ENCODE measurements around the gene KCNMB2. TPM values are rescaled to one million over a fixed set of nuclear protein-coding genes. Genes with fewer than 3 reads are reported as not detected.

KCNMB2 gene
- total RNA-seq, 1 donor, result not detected

DNA sequence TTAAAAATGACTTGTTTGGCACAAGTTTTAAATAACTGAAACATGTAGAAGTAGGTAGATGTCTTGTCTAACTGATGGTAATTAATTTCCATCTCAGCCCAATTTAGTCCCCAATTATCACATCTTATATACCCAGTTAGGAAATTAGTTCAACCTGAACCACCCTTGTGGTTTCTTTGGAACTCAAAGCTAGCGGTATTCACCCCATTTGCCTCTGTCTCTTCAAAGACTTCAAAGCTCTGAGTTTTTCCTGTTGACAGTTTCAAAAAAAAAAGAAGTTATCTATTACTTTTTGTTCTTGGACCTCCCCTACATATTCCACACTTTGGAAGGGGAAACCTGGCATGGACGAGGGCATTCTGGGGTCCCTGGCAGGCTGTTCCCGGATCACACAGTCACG, 236.5 kb downstream of the KCNMB2 start:
- TF ChIP-seq CTCF (IDR thresholded peaks at IDR 0.05; ENCODE audit: insufficient read depth, low read length), result no peak

DNA sequence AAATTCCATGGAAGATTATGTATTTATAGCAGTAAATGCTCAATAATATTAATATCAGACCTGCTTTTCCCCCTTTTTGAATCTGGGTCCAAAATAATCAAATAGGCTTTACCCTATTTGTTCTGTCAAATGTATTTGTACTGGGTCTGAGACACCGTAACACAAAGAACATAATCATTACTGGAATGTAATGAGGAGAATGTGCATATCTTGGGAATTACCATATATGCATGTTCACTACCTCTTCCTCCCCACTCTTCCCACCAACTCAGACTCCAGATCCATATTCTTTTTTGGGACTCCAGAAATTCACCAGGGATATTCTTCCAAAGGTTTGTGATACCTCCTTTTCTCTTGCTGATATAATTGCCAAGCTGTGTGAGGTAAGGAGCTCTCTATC, 237.1 kb downstream of the KCNMB2 start:
- no peak for TF ChIP-seq CTCF (IDR thresholded peaks at IDR 0.05; ENCODE audit: insufficient read depth, low read length)
- no peak overlapping the region for H3K4me3 ChIP-seq (ENCODE audit: low read depth, low read length)
- DNase-seq (ENCODE audit: low read depth), result no peak

More for the DNA sequence above, 236.5 kb downstream of the KCNMB2 start:
- DNase-seq (ENCODE audit: low read depth), result no peak
- H3K4me3 ChIP-seq (ENCODE audit: low read depth, low read length), result no peak overlapping the region

DNA sequence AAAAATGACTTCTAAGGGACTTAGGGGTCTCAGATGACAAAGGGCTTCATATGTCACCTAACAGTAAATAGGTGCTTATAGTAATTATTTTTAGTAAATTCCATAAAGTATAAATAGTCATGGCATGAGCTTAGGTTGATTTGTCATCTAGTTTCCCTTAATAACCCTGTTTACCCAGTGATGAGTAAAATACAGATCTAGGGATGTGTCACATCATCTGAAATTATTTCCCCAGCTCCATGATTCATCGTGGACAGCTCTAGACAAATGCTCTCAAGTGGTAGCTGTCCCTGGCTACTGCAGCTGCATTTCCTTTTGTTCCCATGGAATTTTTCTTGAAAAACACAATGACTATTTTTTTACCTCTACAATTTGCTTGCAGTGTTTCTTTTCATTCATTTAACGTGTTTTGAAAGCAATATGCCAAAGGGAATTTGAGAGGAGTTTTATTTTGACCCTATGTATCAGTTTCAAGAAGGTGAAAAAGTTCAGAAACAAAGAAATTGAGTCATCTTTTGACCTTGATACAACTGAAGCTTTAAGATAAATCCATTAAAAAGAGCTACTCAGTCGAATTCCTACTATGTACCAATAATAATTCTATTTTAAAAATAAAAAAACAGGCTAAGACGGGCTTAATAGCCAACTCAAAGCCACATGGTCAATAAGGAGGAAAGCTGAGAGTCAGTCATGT, 241.6 kb downstream of the KCNMB2 start:
- no peak overlapping the region for H3K4me3 ChIP-seq (ENCODE audit: low read depth, low read length)
- DNase-seq (ENCODE audit: low read depth), result no peak
- no peak for TF ChIP-seq CTCF (IDR thresholded peaks at IDR 0.05; ENCODE audit: insufficient read depth, low read length)

- no peak for DNase-seq (ENCODE audit: low read depth)
- no peak for TF ChIP-seq CTCF (IDR thresholded peaks at IDR 0.05; ENCODE audit: insufficient read depth, low read length)
- no peak overlapping the region for H3K4me3 ChIP-seq (ENCODE audit: low read depth, low read length)
Observed at GRCh38 chr3:178778589-178778988, 242.4 kb downstream of the KCNMB2 start.

DNA sequence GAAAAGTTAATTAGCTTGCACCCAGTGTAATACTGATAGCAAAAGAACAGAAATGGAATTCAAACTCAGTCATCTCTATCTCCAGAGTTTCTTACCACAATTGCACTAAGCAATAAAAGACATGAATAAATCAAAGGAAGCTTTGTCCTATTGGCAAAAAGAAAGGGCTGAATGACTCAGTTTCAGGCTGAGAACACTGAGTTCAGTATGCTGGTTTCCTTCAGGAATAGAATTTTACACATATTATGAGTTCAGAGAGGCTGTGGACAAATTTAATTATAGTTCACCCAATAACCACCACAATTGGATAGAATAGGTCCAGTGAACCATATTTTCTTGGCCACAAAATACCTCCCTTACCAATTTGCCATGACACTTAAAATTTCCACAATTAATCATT, 249.7 kb downstream of the KCNMB2 start:
- H3K4me3 ChIP-seq (ENCODE audit: low read depth, low read length), result no peak overlapping the region
- no peak for TF ChIP-seq CTCF (IDR thresholded peaks at IDR 0.05; ENCODE audit: insufficient read depth, low read length)
- no peak for DNase-seq (ENCODE audit: low read depth)

- no peak overlapping the region for H3K4me3 ChIP-seq (ENCODE audit: low read depth, low read length)
- no peak for TF ChIP-seq CTCF (IDR thresholded peaks at IDR 0.05; ENCODE audit: insufficient read depth, low read length)
- DNase-seq (ENCODE audit: low read depth), result no peak
Observed at GRCh38 chr3:178787960-178788359, 251.7 kb downstream of the KCNMB2 start.

DNA sequence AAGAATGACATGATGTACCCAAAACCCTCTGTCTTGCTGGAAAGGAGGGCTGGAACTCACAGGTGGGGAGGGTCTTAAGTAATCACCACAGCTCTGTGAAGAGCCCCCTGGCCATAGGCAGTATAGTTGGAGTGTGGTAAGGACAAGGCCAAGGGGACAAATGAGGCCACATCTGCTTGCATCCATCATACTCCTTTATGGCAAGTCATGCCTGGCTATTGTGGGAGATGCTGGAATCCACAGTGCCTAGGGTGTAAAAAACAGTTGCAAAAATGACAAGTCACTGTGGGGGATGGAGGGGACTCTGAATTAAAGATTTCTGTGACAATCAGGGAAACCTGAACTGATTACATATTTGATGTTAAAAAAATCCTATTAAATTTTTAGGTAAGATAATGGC, 258.5 kb downstream of the KCNMB2 start:
- no peak for TF ChIP-seq CTCF (IDR thresholded peaks at IDR 0.05; ENCODE audit: insufficient read depth, low read length)
- DNase-seq (ENCODE audit: low read depth), result no peak
- no peak overlapping the region for H3K4me3 ChIP-seq (ENCODE audit: low read depth, low read length)

Data from fibroblast of the aortic adventitia (primary cell).